Measurements from ENCODE around the gene MYO1G.

Gene MYO1G

DNA sequence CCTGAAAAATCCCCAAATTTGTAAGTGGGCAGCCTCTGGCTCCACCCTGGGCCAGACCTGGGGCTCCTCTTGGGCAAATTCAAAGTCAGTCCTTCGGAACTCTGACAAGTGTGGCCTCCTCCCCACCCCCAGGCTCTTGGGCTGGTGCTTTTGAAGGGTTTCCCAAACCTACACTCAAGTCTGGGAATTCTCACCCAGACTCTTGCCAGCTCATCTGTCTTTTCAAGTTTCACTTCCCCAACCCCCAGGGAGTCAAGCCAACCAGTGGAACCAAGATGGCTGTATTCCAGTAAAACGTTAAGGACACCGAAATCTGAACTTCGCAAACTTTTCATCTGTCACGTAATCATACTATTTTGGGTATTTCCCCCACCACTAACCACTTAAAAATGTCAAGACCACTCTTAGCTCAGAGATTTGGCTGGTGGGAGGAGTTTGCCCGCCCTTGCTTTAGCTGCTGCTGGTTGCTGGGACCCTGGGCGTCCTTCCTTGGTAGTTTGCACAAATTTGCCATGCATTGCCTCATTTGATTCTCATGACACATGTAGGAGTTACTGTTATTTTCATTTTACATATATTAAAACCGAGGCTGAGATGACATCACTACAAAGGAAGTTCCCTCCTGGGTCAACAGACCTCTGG, 1.7 kb upstream of the MYO1G start:
- TF ChIP-seq, protein P1, sequence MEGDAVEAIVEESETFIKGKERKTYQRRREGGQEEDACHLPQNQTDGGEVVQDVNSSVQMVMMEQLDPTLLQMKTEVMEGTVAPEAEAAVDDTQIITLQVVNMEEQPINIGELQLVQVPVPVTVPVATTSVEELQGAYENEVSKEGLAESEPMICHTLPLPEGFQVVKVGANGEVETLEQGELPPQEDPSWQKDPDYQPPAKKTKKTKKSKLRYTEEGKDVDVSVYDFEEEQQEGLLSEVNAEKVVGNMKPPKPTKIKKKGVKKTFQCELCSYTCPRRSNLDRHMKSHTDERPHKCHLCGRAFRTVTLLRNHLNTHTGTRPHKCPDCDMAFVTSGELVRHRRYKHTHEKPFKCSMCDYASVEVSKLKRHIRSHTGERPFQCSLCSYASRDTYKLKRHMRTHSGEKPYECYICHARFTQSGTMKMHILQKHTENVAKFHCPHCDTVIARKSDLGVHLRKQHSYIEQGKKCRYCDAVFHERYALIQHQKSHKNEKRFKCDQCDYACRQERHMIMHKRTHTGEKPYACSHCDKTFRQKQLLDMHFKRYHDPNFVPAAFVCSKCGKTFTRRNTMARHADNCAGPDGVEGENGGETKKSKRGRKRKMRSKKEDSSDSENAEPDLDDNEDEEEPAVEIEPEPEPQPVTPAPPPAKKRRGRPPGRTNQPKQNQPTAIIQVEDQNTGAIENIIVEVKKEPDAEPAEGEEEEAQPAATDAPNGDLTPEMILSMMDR (IDR thresholded peaks at IDR 0.05; ENCODE audit: low read length, missing control alignments) = no peak
- DNase-seq (ENCODE audit: low read depth) = peak; percentile 50
- H3K4me3 ChIP-seq (replicated peaks; ENCODE audit: low read depth, low read length) = no peak overlapping the region

DNA sequence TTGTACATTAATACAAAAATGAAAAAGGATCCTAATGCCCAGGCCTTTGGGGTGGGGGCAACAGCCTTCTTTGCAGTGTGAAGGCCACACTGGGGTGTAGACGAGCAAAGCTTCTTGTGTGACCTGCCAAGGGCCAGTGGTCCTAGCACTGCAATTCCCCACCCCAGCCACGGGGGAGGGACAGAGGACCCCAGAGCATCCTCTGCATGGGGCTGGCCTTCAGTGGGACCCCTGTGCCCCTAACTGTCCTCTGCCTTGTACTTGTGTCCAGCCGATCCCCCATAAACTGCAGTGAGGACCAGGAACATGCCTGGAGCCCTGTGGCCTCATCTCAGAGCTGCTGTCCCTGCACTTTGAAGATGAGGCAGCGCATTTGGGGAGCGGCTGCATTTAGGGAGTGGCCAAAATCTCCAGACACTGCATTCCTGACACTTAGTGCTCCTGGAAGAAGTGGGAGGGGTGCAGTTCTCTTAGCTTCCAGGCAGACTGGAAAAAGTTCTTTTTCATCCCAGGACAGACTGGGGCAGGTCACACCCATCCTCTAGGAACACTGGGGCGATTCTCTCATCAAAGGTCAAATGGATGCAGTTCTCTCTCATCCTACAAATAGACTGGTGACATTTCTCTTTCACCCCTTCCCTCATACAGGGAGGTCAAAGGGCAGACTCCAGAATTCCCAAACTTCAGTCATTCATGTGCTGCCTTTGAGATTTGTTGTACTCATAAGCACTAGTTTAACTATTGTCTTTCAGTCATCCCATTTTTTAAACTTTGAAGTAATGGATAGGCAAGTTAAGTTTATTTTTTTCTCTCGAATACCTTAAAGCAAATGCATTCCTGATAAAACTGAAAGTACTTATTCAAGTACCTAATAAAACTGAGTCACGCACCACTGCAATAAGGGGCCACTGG, 922 bp upstream of the MYO1G start:
- DNase-seq (ENCODE audit: low read depth) = no peak
- H3K4me3 ChIP-seq (replicated peaks; ENCODE audit: low read depth, low read length) = no peak overlapping the region
- TF ChIP-seq, protein P1 (IDR thresholded peaks at IDR 0.05; ENCODE audit: low read length, missing control alignments) = no peak

- DNase-seq (ENCODE audit: low read depth) = no peak
- TF ChIP-seq, protein P1 (IDR thresholded peaks at IDR 0.05; ENCODE audit: low read length, missing control alignments) = no peak
- no peak overlapping the region for H3K4me3 ChIP-seq (replicated peaks; ENCODE audit: low read depth, low read length)
Measured at GRCh38 chr7:44977959-44978335, 868 bp downstream of the MYO1G start.

DNA sequence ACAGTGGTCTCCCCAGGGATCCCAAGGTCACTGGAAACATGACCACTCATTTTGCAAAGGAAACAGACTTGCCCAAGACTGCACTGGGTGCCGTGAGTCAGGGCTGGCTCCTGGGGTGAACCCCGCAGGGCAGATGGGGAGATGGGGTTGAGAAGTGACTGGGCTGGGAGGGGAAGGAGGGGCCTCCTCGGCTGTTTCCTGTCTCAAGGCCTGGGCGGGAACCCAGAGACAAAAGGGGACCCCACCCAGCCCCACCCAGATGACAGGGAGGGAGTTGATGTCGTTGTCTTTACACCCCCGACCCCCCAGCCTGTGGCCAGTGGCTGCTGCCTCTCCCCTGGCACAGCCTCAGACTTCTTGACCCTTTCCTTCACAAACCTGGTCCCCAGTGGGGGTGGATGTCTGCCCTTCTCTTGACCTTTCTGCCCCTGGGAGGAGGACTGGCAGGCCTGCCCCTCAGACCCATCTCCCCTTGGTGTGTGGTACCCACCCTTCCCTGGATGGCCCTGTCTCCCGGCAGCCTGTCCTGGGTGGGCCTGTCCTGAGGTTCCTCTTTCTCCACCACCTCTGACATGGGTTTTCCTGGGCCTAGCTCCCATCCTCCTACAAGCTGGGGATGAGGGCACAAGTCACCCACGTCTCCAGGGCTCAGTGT, 1.4 kb downstream of the MYO1G start:
- no peak overlapping the region for H3K4me3 ChIP-seq (replicated peaks; ENCODE audit: low read depth, low read length)
- no peak for DNase-seq (ENCODE audit: low read depth)
- TF ChIP-seq, protein P1 (IDR thresholded peaks at IDR 0.05; ENCODE audit: low read length, missing control alignments) = no peak

DNA sequence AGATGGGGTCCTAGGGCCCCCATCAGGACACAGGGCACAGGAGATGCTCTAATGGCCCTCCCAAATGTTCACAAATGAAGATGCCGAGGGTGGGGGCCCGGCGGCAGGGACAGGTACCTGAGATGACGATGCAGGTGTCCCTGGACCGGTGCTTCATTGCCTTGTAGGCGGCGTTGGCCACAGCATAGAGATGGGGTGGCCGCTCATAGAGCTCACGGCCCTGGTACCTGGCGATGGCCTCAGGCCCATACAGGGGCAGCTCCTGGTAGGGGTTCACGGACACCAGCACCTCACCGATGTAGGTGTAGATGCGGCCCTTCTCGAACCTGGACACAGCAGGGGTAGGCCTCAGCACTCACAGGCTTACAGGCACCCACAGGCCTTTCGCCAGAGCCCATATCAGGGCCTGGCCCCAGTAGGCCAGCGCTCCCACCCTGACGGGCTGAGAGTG, 2.0 kb downstream of the MYO1G start:
- TF ChIP-seq, protein P1 (IDR thresholded peaks at IDR 0.05; ENCODE audit: low read length, missing control alignments) = no peak
- H3K4me3 ChIP-seq (replicated peaks; ENCODE audit: low read depth, low read length) = no peak overlapping the region
- no peak for DNase-seq (ENCODE audit: low read depth)

GRCh38 chr7:44976040-44976745, 2.6 kb downstream of the MYO1G start:
- TF ChIP-seq, protein P1 (IDR thresholded peaks at IDR 0.05; ENCODE audit: low read length, missing control alignments) = no peak
- H3K4me3 ChIP-seq (replicated peaks; ENCODE audit: low read depth, low read length) = no peak overlapping the region
- no peak for DNase-seq (ENCODE audit: low read depth)
